Parathyroid adenoma (tissue), 2 donors: ENCODE results near the gene MYH14.
A peak's percentile ranks its signal among the peaks of the same experiment; 100 is the strongest.

Experiments
- H2AFZ ChIP-seq: fragments of 300-600 bp; sonication (generic); one replicate; pipeline ENCODE4 v1.7.0; 2017; ENCODE audit warnings: antibody characterized with exemption, mild to moderate bottlenecking
- H3K27ac ChIP-seq: fragments of 300-600 bp; sonication (generic); one replicate; pipeline ENCODE4 v1.7.0; 2017
- H3K27me3 ChIP-seq: fragments of 300-600 bp; sonication (generic); one replicate; pipeline ENCODE4 v1.7.0; 2017; ENCODE audit warnings: low read length; ENCODE audit not compliant: control insufficient read depth, insufficient read depth
- H3K36me3 ChIP-seq: fragments of 300-600 bp; sonication (generic); one replicate; pipeline ENCODE4 v1.7.0; 2017; ENCODE audit warnings: low read length; ENCODE audit not compliant: control insufficient read depth, insufficient read depth
- H3K4me1 ChIP-seq: fragments of 300-600 bp; sonication (generic); one replicate; pipeline ENCODE4 v1.7.0; 2017; ENCODE audit warnings: control low read depth
- H3K4me2 ChIP-seq: fragments of 300-600 bp; sonication (generic); one replicate; pipeline ENCODE4 v1.7.0; 2017; ENCODE audit warnings: low read length
- H3K4me3 ChIP-seq: fragments of 300-600 bp; sonication (generic); one replicate; pipeline ENCODE4 v1.7.0; 2017; ENCODE audit warnings: low read depth, low read length
- H3K79me2 ChIP-seq: fragments of 300-600 bp; sonication (generic); one replicate; pipeline ENCODE4 v1.7.0; 2017; ENCODE audit warnings: control low read depth
- H3K9ac ChIP-seq: fragments of 300-600 bp; sonication (generic); one replicate; pipeline ENCODE4 v1.7.0; 2017; ENCODE audit warnings: mild to moderate bottlenecking
- H3K9me3 ChIP-seq: fragments of 300-600 bp; sonication (generic); one replicate; pipeline ENCODE4 v1.7.0; 2017; ENCODE audit warnings: low read length; ENCODE audit not compliant: control insufficient read depth
- CTCF ChIP-seq: fragments of 300-600 bp; sonication (generic); IDR thresholded peaks from one replicate; pipeline ENCODE4 v1.7.0; 2017; ENCODE audit warnings: antibody characterized with exemption, mild to moderate bottlenecking
- donor health status: primary hyperparathyroidism.

Gene MYH14

GRCh38 chr19:50326101-50326664 lies 122.8 kb downstream of the MYH14 start:
- H3K27me3 ChIP-seq = no peaks in the 10 kb centered on the region
- H3K36me3 ChIP-seq = no peaks in the 10 kb centered on the region
- H3K9me3 ChIP-seq = no peaks in the 10 kb centered on the region
- H2AFZ ChIP-seq = peak overlapping the region; percentile 25
- H3K4me2 ChIP-seq = peak overlapping the region; percentile 77
- peak overlapping the region; percentile 34 for H3K9ac ChIP-seq
- H3K27ac ChIP-seq = no peak overlapping the region
- H3K4me1 ChIP-seq = peaks cover 13% of the 10 kb centered on the region
- no peak for TF ChIP-seq CTCF
- peaks cover 4% of the 10 kb centered on the region for H3K79me2 ChIP-seq
- H3K4me3 ChIP-seq = peak overlapping the region; percentile 55

- no peak overlapping the region for H3K4me3 ChIP-seq
- no peaks in the 10 kb centered on the region for H3K9me3 ChIP-seq
- H3K4me1 ChIP-seq = peaks cover 15% of the 10 kb centered on the region
- H3K4me2 ChIP-seq = peak overlapping the region; percentile 58
- H3K9ac ChIP-seq = no peak overlapping the region
- no peak for TF ChIP-seq CTCF
- H2AFZ ChIP-seq = no peak overlapping the region
- H3K36me3 ChIP-seq = no peaks in the 10 kb centered on the region
- no peaks in the 10 kb centered on the region for H3K27me3 ChIP-seq
- H3K79me2 ChIP-seq = peaks cover 4% of the 10 kb centered on the region
- H3K27ac ChIP-seq = peak overlapping the region; percentile 20
These were observed 123.6 kb downstream of the MYH14 start for GRCh38 chr19:50327013-50327412.

- Histone ChIP-seq H3K36me3 (no peaks in the 10 kb centered on the region), H3K79me2 (peaks cover 4% of the 10 kb centered on the region), H3K27me3 (no peaks in the 10 kb centered on the region), H3K4me2 (peak overlapping the region; percentile 58), H2AFZ (no peak overlapping the region), H3K9me3 (no peaks in the 10 kb centered on the region), H3K4me3 (peak overlapping the region; percentile 1), H3K9ac (no peak overlapping the region), H3K27ac (peak overlapping the region; percentile 20), H3K4me1 (peaks cover 15% of the 10 kb centered on the region)
- TF ChIP-seq CTCF = no peak
These were observed 124.2 kb downstream of the MYH14 start for GRCh38 chr19:50327461-50328223.

- H3K27ac ChIP-seq = peak overlapping the region; percentile 31
- H3K4me2 ChIP-seq = peak overlapping the region; percentile 64
- no peaks in the 10 kb centered on the region for H3K27me3 ChIP-seq
- H3K36me3 ChIP-seq = no peaks in the 10 kb centered on the region
- H3K9me3 ChIP-seq = no peaks in the 10 kb centered on the region
- H3K79me2 ChIP-seq = peaks cover 4% of the 10 kb centered on the region
- H3K9ac ChIP-seq = no peak overlapping the region
- H3K4me3 ChIP-seq = peak overlapping the region; percentile 47
- TF ChIP-seq CTCF = peak; percentile 13
- H3K4me1 ChIP-seq = peaks cover 20% of the 10 kb centered on the region
- peak overlapping the region; percentile 63 for H2AFZ ChIP-seq
These were observed 124.9 kb downstream of the MYH14 start for GRCh38 chr19:50328224-50328872.
